Measurements from ENCODE around the gene CDKN3. TPM values are rescaled to one million over a fixed set of nuclear protein-coding genes. Genes with fewer than 3 reads are reported as not detected.
"Not testable (repeated sequence)": the region's sequence is repeated elsewhere in the genome, so short reads cannot be mapped to it uniquely, and the experiment has no call there.

The CDKN3 gene
- polyA plus RNA-seq, 3 donors = 0.45 to 1.8 (median 0.65) TPM

GRCh38 chr14:54428527-54428926 lies 31.7 kb downstream of the CDKN3 start:
- H3K4me1 ChIP-seq (ENCODE audit: control insufficient read depth in 1 of 2, insufficient read depth in 2 of 2, low read length in 2 of 2) = no peaks in the 10 kb centered on the region
- H4K20me1 ChIP-seq (ENCODE audit: insufficient read depth, low read length) = peaks cover 6% of the 10 kb centered on the region
- H3K4me1 Mint-ChIP-seq = no peaks in the 10 kb centered on the region
- peaks cover 70 to 72% of the 10 kb centered on the region in 2 donors for H3K36me3 Mint-ChIP-seq
- peaks cover 29% of the 10 kb centered on the region for H3K79me2 ChIP-seq (ENCODE audit: insufficient read depth, low read length)
- DNase-seq = no peak
- TF ChIP-seq, protein P1, sequence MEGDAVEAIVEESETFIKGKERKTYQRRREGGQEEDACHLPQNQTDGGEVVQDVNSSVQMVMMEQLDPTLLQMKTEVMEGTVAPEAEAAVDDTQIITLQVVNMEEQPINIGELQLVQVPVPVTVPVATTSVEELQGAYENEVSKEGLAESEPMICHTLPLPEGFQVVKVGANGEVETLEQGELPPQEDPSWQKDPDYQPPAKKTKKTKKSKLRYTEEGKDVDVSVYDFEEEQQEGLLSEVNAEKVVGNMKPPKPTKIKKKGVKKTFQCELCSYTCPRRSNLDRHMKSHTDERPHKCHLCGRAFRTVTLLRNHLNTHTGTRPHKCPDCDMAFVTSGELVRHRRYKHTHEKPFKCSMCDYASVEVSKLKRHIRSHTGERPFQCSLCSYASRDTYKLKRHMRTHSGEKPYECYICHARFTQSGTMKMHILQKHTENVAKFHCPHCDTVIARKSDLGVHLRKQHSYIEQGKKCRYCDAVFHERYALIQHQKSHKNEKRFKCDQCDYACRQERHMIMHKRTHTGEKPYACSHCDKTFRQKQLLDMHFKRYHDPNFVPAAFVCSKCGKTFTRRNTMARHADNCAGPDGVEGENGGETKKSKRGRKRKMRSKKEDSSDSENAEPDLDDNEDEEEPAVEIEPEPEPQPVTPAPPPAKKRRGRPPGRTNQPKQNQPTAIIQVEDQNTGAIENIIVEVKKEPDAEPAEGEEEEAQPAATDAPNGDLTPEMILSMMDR (IDR thresholded peaks at IDR 0.05) = no peak
- no peak overlapping the region for H3K4me3 Mint-ChIP-seq
- H3K27ac ChIP-seq (ENCODE audit: low read depth in 1 of 2, low read length in 2 of 2) = no peak overlapping the region
- H3K9me3 Mint-ChIP-seq = peaks cover 0 to 1% (median 0%) of the 10 kb centered on the region in 7 donors
- no peak overlapping the region for H3K4me3 ChIP-seq (replicated peaks in 1 of 3; ENCODE audit: low read depth in 2 of 3, low read length in 3 of 3)
- H3K27ac Mint-ChIP-seq = no peak overlapping the region
- H3K27me3 ChIP-seq (ENCODE audit: control insufficient read depth in 2 of 2, insufficient read depth in 2 of 2, low read length in 2 of 2) = no peaks in the 10 kb centered on the region
- no peaks in the 10 kb centered on the region for H3K27me3 Mint-ChIP-seq (ENCODE audit: low read depth in 3 of 3)
- no peak overlapping the region for H2AFZ ChIP-seq (ENCODE audit: insufficient read depth, low read depth, low read length, poor library complexity, severe bottlenecking)
- intact Hi-C loops (cut with micrococcal nuclease) = no loop called here
- no CpG with 5 or more reads among the region's 2 CpGs for WGBS (ENCODE audit: insufficient coverage)
- H3K9me3 ChIP-seq (replicated peaks in 1 of 2; ENCODE audit: control insufficient read depth in 1 of 2, insufficient read depth in 1 of 2, low read length in 2 of 2) = no peaks in the 10 kb centered on the region
- peaks cover 74 to 94% of the 10 kb centered on the region in 2 donors for H3K36me3 ChIP-seq (replicated peaks in 1 of 2; ENCODE audit: control insufficient read depth in 1 of 2, insufficient read depth in 2 of 2, low read length in 2 of 2)
- H3K4me2 ChIP-seq (replicated peaks; ENCODE audit: extremely low read depth, low read length, poor library complexity, severe bottlenecking) = no peak overlapping the region
- H3K9ac ChIP-seq (ENCODE audit: insufficient read depth, low read length, poor library complexity, severe bottlenecking) = no peak overlapping the region

GRCh38 chr14:54435500-54435981 lies 38.7 kb downstream of the CDKN3 start:
- H4K20me1 ChIP-seq (ENCODE audit: insufficient read depth, low read length) = peaks cover 46% of the 10 kb centered on the region

GRCh38 chr14:54437954-54438353 lies 41.1 kb downstream of the CDKN3 start:
- H2AFZ ChIP-seq (ENCODE audit: insufficient read depth, low read depth, low read length, poor library complexity, severe bottlenecking); H3K9me3 ChIP-seq (replicated peaks in 1 of 2; ENCODE audit: control insufficient read depth in 1 of 2, insufficient read depth in 1 of 2, low read length in 2 of 2); H3K4me2 ChIP-seq (replicated peaks; ENCODE audit: extremely low read depth, low read length, poor library complexity, severe bottlenecking); H3K9ac ChIP-seq (ENCODE audit: insufficient read depth, low read length, poor library complexity, severe bottlenecking); H3K4me3 ChIP-seq (replicated peaks in 1 of 3; ENCODE audit: low read depth in 2 of 3, low read length in 3 of 3); H3K27me3 ChIP-seq (ENCODE audit: control insufficient read depth in 2 of 2, insufficient read depth in 2 of 2, low read length in 2 of 2); intact Hi-C loops (cut with micrococcal nuclease); H3K27ac Mint-ChIP-seq; H3K27me3 Mint-ChIP-seq (ENCODE audit: low read depth in 3 of 3); H3K4me3 Mint-ChIP-seq; DNase-seq; H3K9me3 Mint-ChIP-seq; H3K27ac ChIP-seq (ENCODE audit: low read depth in 1 of 2, low read length in 2 of 2): not testable (repeated sequence)
- Histone ChIP-seq H3K4me1 (ENCODE audit: control insufficient read depth in 1 of 2, insufficient read depth in 2 of 2, low read length in 2 of 2) (peaks cover 17 to 34% of the 10 kb centered on the region in 2 donors), H4K20me1 (ENCODE audit: insufficient read depth, low read length) (peaks cover 43% of the 10 kb centered on the region), H3K36me3 (replicated peaks in 1 of 2; ENCODE audit: control insufficient read depth in 1 of 2, insufficient read depth in 2 of 2, low read length in 2 of 2) (peaks cover 11 to 16% of the 10 kb centered on the region in 2 donors), H3K79me2 (ENCODE audit: insufficient read depth, low read length) (peaks cover 79% of the 10 kb centered on the region)
- no CpG with 5 or more reads among the region's 4 CpGs for WGBS (ENCODE audit: insufficient coverage)
- peaks cover 53% of the 10 kb centered on the region for H3K4me1 Mint-ChIP-seq
- H3K36me3 Mint-ChIP-seq = peaks cover 14 to 31% of the 10 kb centered on the region in 2 donors

More at GRCh38 chr14:54435500-54435981, 38.7 kb downstream of the CDKN3 start:
- Mint-ChIP-seq H3K27ac (peak overlapping the region in 2 of 7 donors; percentile 22 to 55), H3K4me1 (peaks cover 44% of the 10 kb centered on the region), H3K4me3 (no peak overlapping the region), H3K27me3 (ENCODE audit: low read depth in 3 of 3) (no peaks in the 10 kb centered on the region), H3K9me3 (no peaks in the 10 kb centered on the region), H3K36me3 (peaks cover 30 to 50% of the 10 kb centered on the region in 2 donors)
- no peak overlapping the region for H2AFZ ChIP-seq (ENCODE audit: insufficient read depth, low read depth, low read length, poor library complexity, severe bottlenecking)
- no peaks in the 10 kb centered on the region for H3K27me3 ChIP-seq (ENCODE audit: control insufficient read depth in 2 of 2, insufficient read depth in 2 of 2, low read length in 2 of 2)
- WGBS (ENCODE audit: insufficient coverage) = 93% methylated on average over 2 of the region's 4 CpGs
- H3K79me2 ChIP-seq (ENCODE audit: insufficient read depth, low read length) = peaks cover 94% of the 10 kb centered on the region
- H3K36me3 ChIP-seq (replicated peaks in 1 of 2; ENCODE audit: control insufficient read depth in 1 of 2, insufficient read depth in 2 of 2, low read length in 2 of 2) = peaks cover 27 to 40% of the 10 kb centered on the region in 2 donors
- H3K9ac ChIP-seq (ENCODE audit: insufficient read depth, low read length, poor library complexity, severe bottlenecking) = no peak overlapping the region
- intact Hi-C loops (cut with micrococcal nuclease) = no loop called here
- H3K9me3 ChIP-seq (replicated peaks in 1 of 2; ENCODE audit: control insufficient read depth in 1 of 2, insufficient read depth in 1 of 2, low read length in 2 of 2) = no peaks in the 10 kb centered on the region
- H3K4me2 ChIP-seq (replicated peaks; ENCODE audit: extremely low read depth, low read length, poor library complexity, severe bottlenecking) = no peak overlapping the region
- peaks cover 11 to 25% of the 10 kb centered on the region in 2 donors for H3K4me1 ChIP-seq (ENCODE audit: control insufficient read depth in 1 of 2, insufficient read depth in 2 of 2, low read length in 2 of 2)
- TF ChIP-seq, protein P1 (IDR thresholded peaks at IDR 0.05) = no peak
- DNase-seq = no peak
- H3K27ac ChIP-seq (ENCODE audit: low read depth in 1 of 2, low read length in 2 of 2) = peak overlapping the region in 1 of 2 donors; percentile 40
- no peak overlapping the region for H3K4me3 ChIP-seq (replicated peaks in 1 of 3; ENCODE audit: low read depth in 2 of 3, low read length in 3 of 3)
